ENCODE results near the gene NTRK2.
"Not testable (repeated sequence)": the region's sequence is repeated elsewhere in the genome, so short reads cannot be mapped to it uniquely, and the experiment has no call there.

Gene NTRK2

DNA sequence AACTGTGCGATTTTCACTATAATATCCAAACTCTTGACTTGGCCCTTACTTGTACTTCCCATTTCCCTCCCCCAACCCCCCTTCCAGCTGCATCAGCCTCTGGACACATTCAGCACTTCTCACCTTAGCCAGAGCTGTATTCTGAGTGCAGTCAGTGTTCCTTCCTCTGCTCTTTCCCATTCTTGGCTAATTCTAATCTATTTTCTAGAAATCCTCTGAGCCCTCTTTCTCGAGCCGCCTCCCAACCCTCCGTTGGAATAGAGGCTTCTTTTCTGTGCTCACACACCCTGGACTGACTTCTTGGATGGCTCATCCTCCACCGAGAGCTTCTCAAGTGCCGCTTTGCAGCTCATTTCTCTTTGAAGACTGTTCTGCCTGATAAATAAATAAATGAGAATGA lies 188.8 kb downstream of the NTRK2 start:
- no peak for DNase-seq

GRCh38 chr9:84860249-84861115 lies 191.0 kb downstream of the NTRK2 start:
- DNase-seq = peak; percentile 80

DNA sequence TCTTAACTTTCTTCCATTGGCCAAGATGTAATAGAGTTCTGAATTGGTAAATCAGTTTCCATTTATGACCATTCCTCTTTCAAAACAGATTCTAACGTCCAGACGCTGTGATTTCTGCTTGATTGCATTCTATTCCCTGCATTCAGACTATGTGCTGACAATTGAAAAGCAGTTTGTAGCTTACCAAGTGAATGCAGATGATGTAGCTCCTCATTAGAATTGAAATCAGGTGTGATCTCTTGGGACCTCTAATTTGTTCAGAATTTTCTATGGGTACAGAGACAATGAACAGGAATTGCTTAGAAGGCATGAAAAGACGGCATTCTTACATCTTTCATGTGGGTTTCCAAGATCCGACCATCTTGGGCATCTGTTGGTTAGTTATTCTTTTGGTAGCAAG lies 191.9 kb downstream of the NTRK2 start:
- no peak for DNase-seq

DNA sequence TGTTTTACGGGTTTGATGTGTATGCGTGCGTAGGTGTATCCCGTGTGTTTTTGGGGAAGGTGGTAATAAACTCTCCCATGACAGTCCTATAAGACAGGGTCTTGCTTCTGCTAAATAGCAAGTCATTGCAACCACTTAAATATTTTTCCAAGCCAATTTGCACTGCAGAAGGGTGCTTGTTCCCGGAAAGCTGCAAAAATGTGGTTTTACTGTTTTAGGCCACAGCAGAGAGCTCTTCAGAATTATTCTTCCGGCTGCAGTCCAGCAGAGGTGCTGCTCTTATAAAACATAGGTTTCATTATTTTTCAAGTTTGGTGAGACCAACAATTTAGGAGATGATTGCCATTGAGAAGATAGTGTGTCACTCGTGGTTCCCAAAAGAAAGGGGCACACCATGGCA lies 192.8 kb downstream of the NTRK2 start:
- no peak for DNase-seq

DNA sequence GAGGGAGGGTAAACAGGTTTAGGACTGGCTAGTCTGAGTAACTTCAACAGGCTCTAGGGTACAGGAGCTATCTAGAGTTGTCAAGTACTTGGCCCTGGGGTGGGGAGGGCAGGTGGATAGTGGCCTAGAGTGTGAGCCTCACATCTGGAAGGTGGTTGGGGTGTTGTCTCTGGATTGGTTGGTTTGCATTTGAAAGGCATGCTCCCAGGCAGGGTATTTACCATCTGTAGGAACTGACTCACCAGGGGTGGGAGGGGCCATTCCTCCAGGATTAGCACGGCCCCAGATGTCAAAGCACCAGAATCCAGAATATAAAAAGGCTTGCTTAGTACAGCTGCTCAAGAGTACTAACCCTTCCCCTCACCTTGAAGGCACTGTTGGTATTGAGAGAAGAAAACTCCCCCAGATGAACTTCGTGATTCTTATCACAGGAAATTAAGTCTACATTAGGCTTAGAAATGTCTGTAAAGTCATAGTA lies 193.3 kb downstream of the NTRK2 start:
- DNase-seq = peak; percentile 68

DNA sequence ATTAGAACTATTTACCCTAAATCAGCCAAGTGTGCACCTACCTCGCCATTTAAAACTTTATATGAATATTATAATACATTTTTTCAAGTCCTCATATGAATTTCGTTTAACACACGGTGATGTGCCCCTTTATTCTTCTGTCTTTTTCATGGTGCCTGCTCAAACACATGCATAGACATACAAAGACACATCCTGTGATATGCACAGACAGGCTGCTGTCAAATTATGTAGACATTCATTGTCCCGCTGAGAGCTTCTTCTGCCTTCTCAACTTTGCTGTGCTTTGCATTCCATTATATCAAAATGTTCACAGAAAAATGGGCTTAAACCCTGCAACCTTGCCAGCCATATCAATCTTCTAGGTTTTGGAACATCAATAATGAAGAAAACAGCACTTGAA lies 193.8 kb downstream of the NTRK2 start:
- no peak for DNase-seq

DNA sequence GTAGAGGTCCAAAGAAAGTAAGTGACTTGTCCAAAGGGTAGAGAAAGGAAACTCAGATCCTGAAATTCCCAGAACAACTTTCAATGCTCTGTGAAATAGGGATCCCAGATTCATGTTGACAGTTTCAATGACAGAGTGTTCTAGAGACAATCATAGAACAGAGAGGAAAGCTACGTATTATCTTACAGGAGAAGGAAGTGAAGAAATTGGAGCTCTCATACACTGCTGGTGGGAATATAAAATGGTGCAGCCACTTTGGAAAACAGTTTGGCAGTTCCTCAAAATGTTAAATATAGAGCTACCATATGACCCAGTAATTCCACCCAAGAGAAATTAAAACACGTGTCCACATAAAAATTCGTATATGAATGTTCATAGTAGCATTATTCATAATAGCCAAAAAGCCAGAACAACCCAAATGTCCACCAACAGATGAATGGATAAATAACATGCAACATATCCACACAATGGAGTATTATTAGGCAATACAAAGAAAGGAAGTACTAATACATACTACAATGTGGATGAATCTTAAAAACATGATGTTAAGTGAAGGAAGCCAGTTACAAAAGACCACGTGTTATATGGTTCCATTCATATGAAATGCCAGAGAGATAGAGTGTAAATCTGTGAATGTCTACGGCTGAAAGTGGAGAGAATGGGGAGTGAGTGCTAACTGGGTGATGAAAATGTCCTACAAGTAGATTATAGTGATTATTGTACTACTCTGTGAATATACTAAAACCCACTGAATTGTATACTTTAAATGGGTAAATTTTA lies 197.1 kb downstream of the NTRK2 start:
- no peak for DNase-seq

DNA sequence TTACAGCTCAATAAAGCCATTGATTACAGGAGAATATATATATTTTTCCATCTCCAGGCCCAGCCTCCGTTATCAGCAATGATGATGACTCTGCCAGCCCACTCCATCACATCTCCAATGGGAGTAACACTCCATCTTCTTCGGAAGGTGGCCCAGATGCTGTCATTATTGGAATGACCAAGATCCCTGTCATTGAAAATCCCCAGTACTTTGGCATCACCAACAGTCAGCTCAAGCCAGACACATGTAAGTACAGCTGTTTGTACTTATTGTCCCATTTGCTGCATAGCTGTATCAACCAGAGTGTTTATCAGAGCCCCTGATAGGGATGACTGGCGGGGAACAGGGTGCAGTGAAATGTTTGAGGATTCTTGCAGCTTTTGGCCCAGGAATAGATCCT lies 197.7 kb downstream of the NTRK2 start:
- no peak for DNase-seq

GRCh38 chr9:84869091-84869490 lies 199.6 kb downstream of the NTRK2 start:
- DNase-seq = no peak

DNA sequence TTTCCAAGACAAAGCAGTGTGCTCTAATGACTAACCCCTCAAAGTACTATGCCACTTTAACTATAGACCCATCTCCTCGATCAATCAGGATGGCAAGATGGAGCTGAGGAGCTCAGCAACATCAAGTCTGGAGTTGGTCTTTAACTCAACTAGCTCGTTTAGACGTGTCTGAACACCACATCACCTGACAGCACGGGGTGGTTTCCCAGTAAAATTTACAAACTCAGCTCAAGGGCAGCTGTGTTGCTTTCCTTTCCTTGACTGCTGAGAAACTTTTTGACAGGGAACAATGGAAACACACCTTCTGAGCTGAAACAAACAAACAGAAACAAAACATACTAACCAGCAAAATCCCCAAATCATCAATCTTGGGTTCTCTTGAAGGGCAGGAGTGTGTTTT lies 202.5 kb downstream of the NTRK2 start:
- no peak for DNase-seq

DNA sequence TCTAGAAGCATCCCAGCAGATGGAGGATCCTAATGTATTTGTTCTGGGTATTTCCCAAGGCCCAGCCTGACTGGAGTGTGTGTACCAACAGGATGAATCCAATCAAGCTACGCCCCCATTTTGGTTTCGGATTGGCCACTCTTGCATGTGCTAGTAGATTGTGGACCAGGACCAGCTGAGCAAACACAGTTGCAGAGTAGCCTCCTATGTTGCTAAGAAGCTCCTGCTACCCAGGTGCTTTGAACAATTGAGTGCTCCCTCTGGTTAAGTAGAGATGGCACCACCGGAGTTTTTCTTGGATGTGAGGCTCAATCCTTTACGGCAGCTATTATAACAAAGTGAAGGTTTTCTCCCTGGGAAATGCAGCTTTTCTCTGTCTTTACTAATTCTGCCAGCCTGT lies 204.5 kb downstream of the NTRK2 start:
- DNase-seq = no peak

DNA sequence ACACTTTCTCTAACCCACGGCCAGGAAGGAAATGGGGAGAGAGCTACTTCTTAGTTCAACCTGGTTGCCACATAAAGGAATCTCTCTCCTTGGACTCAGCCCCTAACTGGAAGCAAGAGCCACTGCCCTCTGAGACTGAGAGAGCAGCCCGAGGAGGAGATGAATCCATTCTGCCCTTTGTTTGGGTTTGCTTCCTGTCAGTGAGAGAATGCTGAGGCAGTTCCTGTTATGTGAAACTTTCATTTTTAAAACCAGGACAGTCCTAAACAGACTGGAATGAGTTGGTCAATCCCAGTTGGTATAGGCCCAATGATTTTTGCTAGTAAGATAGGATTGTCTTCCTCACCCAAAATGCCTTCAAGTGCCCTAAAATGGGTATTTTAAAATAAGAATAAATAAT lies 205.1 kb downstream of the NTRK2 start:
- peak; percentile 14 for DNase-seq

GRCh38 chr9:84875193-84875592 lies 205.7 kb downstream of the NTRK2 start:
- DNase-seq = no peak

DNA sequence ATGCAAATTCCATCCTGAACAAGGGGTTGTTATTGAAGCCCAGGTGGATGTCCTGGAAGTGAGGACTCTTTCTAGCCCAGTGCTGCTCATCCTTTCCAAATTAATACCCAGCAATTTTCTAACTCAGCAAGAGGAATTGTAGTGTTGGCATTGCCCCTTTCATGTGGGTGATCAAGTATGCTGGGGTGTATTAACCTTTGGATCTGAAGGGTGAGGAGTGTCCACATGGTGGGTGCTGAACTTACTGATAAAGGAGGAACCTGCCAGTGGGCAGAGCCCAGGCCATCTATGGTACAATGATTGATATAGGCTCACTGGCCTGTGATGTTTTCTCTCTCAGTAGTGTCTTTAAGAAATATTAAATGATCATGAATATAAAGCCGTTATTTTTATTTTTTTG lies 210.1 kb downstream of the NTRK2 start:
- DNase-seq = no peak

GRCh38 chr9:84880835-84881234 lies 211.3 kb downstream of the NTRK2 start:
- DNase-seq = no peak

DNA sequence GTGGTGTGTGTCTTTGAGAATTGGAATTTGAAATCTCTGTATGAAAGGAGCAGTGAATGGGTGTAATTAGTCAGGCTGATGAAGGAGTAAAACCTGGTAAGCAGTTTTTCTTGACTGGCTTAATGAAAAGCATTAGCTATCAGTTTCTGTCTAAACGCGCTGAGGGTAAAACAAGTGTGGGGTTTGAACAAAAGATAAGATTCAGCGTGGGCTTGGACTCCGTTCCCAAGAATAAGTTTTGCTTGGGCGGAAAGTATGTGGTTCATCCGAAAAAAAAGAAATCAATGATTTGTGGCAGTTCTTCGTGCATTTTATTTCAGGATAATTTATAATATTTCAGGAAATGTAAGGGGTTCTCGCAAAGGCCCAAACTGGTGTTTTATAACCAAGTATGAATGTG lies 217.3 kb downstream of the NTRK2 start:
- DNase-seq = no peak

DNA sequence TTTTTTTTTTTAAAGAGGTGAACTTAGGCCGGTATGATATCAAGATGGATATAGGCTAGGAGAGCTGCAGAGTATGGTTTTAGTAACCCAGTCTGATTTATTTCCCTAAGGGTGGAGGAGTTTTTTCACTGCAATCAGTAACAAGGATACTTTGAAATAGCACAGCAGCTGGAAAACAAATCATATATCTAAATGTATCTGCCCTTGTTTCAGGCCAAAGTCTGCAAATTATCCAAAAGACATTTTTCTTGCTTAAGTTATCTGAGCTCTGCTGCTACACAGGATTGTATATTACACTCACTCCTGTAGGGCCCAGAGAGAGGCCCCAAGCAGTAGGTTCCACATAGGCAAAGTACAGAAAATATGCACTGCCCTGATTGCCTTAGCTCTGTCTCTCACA lies 222.4 kb downstream of the NTRK2 start:
- no peak for DNase-seq

GRCh38 chr9:84893419-84894128 lies 224.0 kb downstream of the NTRK2 start:
- no peak for DNase-seq

DNA sequence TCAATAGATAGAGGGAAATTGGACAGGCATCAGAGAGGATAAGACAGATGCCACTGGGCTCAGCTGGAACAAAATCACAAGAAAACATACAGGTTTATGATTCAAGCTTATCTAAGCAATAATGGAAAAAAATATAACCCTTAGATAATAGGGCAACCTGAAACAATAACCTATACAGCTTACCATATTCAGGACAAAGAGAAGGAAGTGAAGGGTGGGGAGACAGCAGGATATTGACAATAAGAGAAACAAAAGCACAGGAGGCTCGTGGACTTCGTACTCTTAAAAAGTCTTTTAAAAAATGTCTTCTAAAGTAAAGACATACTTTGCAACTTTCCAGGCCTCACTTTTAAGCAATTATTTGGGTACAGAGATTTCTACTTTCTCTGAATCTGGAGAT lies 225.3 kb downstream of the NTRK2 start:
- DNase-seq = no peak

DNA sequence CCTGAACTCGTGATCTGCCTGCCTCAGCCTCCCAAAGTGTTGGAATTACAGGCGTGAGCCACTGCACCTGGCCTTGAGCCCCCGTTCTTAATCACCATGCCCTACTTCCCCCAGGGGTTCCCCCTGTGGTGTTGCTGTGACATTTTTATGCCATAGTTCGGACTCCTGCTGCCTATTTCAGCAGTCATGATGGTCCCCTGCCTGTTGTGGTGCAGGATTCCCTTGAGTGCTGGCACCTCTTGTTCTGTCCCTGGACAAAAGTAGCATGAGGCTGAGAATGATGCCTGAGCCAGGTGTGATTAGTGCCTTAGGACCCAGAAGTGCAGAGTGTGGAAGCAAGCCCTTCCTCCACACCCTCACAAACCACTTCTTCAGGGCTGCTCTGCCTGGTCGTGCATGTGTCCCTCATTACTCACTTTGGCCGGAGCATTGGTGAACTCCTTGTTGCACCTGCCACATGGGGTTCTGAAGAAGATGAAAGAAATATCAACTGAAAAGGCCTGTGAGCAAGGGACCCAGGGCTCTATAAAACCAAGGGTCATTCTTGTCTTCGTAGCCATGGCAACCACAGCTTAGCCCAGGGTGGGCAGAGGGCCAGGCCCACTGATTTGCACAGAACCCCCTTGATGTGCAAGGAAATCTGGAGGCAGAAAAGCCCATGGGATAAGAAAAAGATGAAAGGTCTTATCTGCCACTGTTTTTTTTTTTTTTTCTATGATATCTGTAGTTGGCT lies 228.0 kb downstream of the NTRK2 start:
- DNase-seq = no peak

GRCh38 chr9:84898188-84898587 lies 228.7 kb downstream of the NTRK2 start:
- no peak for DNase-seq

DNA sequence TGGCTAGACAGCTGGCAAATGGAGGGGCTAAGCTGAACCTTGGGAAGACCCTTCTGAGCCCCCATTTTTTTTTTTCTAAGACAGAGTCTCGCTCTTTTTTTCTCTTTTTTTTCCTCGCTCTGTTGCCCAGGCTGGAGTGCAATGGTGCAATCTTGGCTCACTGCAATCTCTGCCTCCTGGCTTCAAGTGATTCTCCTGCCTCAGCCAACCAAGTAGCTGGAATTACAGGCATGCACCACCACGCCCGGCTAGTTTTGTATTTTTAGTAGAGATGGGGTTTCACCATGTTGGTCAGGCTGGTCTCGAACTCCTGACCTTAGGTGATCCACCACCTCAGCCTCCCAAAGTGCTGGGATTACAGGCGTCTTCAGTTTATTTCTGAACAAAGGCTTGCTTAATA lies 229.1 kb downstream of the NTRK2 start:
- not testable (repeated sequence) for DNase-seq

DNA sequence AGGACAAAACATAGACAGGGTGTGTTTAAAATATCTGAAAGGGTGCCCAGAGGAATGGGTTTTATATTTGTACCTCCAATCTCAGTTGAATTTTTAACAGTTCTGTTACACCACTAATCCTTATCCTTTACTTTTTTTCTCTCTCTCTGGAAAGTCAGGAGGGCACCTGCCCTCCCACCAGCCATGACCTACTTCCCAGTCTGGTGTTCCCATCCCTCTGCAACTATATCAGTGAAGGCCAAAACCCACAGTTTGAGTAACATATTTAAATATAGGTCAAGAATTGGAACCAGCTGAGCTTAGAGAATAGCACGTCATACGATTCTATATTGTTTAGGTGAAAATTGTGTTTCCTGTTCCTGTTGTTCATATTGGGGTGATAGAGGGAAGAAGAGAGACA lies 229.8 kb downstream of the NTRK2 start:
- no peak for DNase-seq

Measured in fibroblast of skin of right biceps (primary cell).